Esophagus squamous epithelium (tissue), 4 donors: ENCODE results near the gene SAA2.

ENCODE experiments used
- POLR2A ChIP-seq, 4 donors: fragments of 450-650 bp; IDR thresholded peaks; one replicate each; pipeline ENCODE4 v1.6.1; 2017; ENCODE audit warnings: antibody characterized with exemption in 4 of 4, mild to moderate bottlenecking in 4 of 4, moderate library complexity in 3 of 4
- TF ChIP-seq, protein P1 (sequence below), 6 experiments: fragments of 450-650 bp in 4 of 6; fragments of 200-600 bp in 2 of 6; sonication (generic) in 2 of 6; IDR thresholded peaks; one replicate each; pipeline ENCODE4 v1.5.1; 2016 to 2019; ENCODE audit warnings: antibody characterized with exemption in 6 of 6, mild to moderate bottlenecking in 4 of 6, moderate library complexity in 4 of 6

DNA sequence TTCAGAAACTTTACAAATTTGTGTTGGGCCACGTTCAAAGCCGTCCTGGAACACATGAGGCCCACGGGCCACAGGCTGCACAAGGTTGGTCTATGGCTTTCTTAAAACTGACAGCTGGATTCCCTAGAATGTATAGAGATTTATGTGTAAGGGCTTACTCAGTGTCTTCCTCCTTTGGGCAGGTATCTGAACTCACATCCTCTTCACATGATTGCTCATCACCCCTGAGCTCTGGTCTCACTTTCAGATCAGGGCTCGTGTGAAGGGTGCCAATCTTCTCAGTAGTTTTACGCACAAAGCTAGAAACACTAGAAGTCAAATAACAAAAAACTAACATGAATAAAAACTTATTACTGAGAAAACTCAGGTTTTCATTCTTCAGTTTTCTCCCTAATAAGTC is 46.4 kb upstream of the SAA2 start:
- TF ChIP-seq, protein P1, sequence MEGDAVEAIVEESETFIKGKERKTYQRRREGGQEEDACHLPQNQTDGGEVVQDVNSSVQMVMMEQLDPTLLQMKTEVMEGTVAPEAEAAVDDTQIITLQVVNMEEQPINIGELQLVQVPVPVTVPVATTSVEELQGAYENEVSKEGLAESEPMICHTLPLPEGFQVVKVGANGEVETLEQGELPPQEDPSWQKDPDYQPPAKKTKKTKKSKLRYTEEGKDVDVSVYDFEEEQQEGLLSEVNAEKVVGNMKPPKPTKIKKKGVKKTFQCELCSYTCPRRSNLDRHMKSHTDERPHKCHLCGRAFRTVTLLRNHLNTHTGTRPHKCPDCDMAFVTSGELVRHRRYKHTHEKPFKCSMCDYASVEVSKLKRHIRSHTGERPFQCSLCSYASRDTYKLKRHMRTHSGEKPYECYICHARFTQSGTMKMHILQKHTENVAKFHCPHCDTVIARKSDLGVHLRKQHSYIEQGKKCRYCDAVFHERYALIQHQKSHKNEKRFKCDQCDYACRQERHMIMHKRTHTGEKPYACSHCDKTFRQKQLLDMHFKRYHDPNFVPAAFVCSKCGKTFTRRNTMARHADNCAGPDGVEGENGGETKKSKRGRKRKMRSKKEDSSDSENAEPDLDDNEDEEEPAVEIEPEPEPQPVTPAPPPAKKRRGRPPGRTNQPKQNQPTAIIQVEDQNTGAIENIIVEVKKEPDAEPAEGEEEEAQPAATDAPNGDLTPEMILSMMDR (IDR thresholded peaks at IDR 0.05): no peak
- no peak for TF ChIP-seq POLR2A (IDR thresholded peaks at IDR 0.05)
